Measurements from ENCODE around the gene ALAS1.

The ALAS1 gene

GRCh38 chr3:52181543-52181942 is 16.4 kb upstream of the ALAS1 start:
- Histone ChIP-seq H3K4me3 (ENCODE audit: low read length) (no peak overlapping the region), H3K9ac (ENCODE audit: low read length) (no peak overlapping the region)

GRCh38 chr3:52182196-52182595 is 15.8 kb upstream of the ALAS1 start:
- Histone ChIP-seq H3K4me1 (ENCODE audit: control insufficient read depth, insufficient read depth, low read length) (peaks cover 10% of the 10 kb centered on the region), H3K27me3 (ENCODE audit: control insufficient read depth, insufficient read depth, low read length) (no peaks in the 10 kb centered on the region), H3K9ac (ENCODE audit: low read length) (no peak overlapping the region), H3K9me3 (ENCODE audit: control insufficient read depth, low read length) (no peaks in the 10 kb centered on the region), H3K4me3 (ENCODE audit: low read length) (no peak overlapping the region), H3K36me3 (ENCODE audit: control insufficient read depth, insufficient read depth, low read length) (no peaks in the 10 kb centered on the region)

More at GRCh38 chr3:52181543-52181942, 16.4 kb upstream of the ALAS1 start:
- Histone ChIP-seq H3K4me1 (ENCODE audit: control insufficient read depth, insufficient read depth, low read length) (peaks cover 16% of the 10 kb centered on the region), H3K9me3 (ENCODE audit: control insufficient read depth, low read length) (no peaks in the 10 kb centered on the region), H3K36me3 (ENCODE audit: control insufficient read depth, insufficient read depth, low read length) (no peaks in the 10 kb centered on the region), H3K27me3 (ENCODE audit: control insufficient read depth, insufficient read depth, low read length) (no peaks in the 10 kb centered on the region)

- H3K4me1 ChIP-seq (ENCODE audit: control insufficient read depth, insufficient read depth, low read length), result peaks cover 5% of the 10 kb centered on the region
- no peaks in the 10 kb centered on the region for H3K27me3 ChIP-seq (ENCODE audit: control insufficient read depth, insufficient read depth, low read length)
- H3K9me3 ChIP-seq (ENCODE audit: control insufficient read depth, low read length), result no peaks in the 10 kb centered on the region
- H3K4me3 ChIP-seq (ENCODE audit: low read length), result no peak overlapping the region
- H3K36me3 ChIP-seq (ENCODE audit: control insufficient read depth, insufficient read depth, low read length), result no peaks in the 10 kb centered on the region
- no peak overlapping the region for H3K9ac ChIP-seq (ENCODE audit: low read length)
Observed at GRCh38 chr3:52182691-52183090, 15.3 kb upstream of the ALAS1 start.

GRCh38 chr3:52183786-52184445 is 14.0 kb upstream of the ALAS1 start:
- Histone ChIP-seq H3K27me3 (ENCODE audit: control insufficient read depth, insufficient read depth, low read length) (no peaks in the 10 kb centered on the region), H3K36me3 (ENCODE audit: control insufficient read depth, insufficient read depth, low read length) (no peaks in the 10 kb centered on the region), H3K4me3 (ENCODE audit: low read length) (no peak overlapping the region), H3K9me3 (ENCODE audit: control insufficient read depth, low read length) (no peaks in the 10 kb centered on the region), H3K4me1 (ENCODE audit: control insufficient read depth, insufficient read depth, low read length) (peaks cover 11% of the 10 kb centered on the region), H3K9ac (ENCODE audit: low read length) (no peak overlapping the region)

GRCh38 chr3:52184690-52185089 is 13.3 kb upstream of the ALAS1 start:
- Histone ChIP-seq H3K9ac (ENCODE audit: low read length) (no peak overlapping the region), H3K27me3 (ENCODE audit: control insufficient read depth, insufficient read depth, low read length) (no peaks in the 10 kb centered on the region), H3K4me3 (ENCODE audit: low read length) (no peak overlapping the region), H3K9me3 (ENCODE audit: control insufficient read depth, low read length) (no peaks in the 10 kb centered on the region), H3K4me1 (ENCODE audit: control insufficient read depth, insufficient read depth, low read length) (peaks cover 18% of the 10 kb centered on the region), H3K36me3 (ENCODE audit: control insufficient read depth, insufficient read depth, low read length) (no peaks in the 10 kb centered on the region)

GRCh38 chr3:52185311-52185710 is 12.6 kb upstream of the ALAS1 start:
- H3K9ac ChIP-seq (ENCODE audit: low read length), result no peak overlapping the region
- H3K4me3 ChIP-seq (ENCODE audit: low read length), result no peak overlapping the region
- H3K4me1 ChIP-seq (ENCODE audit: control insufficient read depth, insufficient read depth, low read length), result peaks cover 24% of the 10 kb centered on the region
- no peaks in the 10 kb centered on the region for H3K27me3 ChIP-seq (ENCODE audit: control insufficient read depth, insufficient read depth, low read length)
- no peaks in the 10 kb centered on the region for H3K36me3 ChIP-seq (ENCODE audit: control insufficient read depth, insufficient read depth, low read length)
- no peaks in the 10 kb centered on the region for H3K9me3 ChIP-seq (ENCODE audit: control insufficient read depth, low read length)

- Histone ChIP-seq H3K36me3 (ENCODE audit: control insufficient read depth, insufficient read depth, low read length) (no peaks in the 10 kb centered on the region), H3K9ac (ENCODE audit: low read length) (no peak overlapping the region), H3K9me3 (ENCODE audit: control insufficient read depth, low read length) (no peaks in the 10 kb centered on the region), H3K4me1 (ENCODE audit: control insufficient read depth, insufficient read depth, low read length) (peaks cover 30% of the 10 kb centered on the region), H3K27me3 (ENCODE audit: control insufficient read depth, insufficient read depth, low read length) (no peaks in the 10 kb centered on the region), H3K4me3 (ENCODE audit: low read length) (no peak overlapping the region)
Observed at GRCh38 chr3:52185837-52186236, 12.1 kb upstream of the ALAS1 start.

GRCh38 chr3:52186729-52187128 is 11.2 kb upstream of the ALAS1 start:
- Histone ChIP-seq H3K27me3 (ENCODE audit: control insufficient read depth, insufficient read depth, low read length) (no peaks in the 10 kb centered on the region), H3K9ac (ENCODE audit: low read length) (no peak overlapping the region), H3K9me3 (ENCODE audit: control insufficient read depth, low read length) (no peaks in the 10 kb centered on the region), H3K4me3 (ENCODE audit: low read length) (no peak overlapping the region), H3K36me3 (ENCODE audit: control insufficient read depth, insufficient read depth, low read length) (no peaks in the 10 kb centered on the region), H3K4me1 (ENCODE audit: control insufficient read depth, insufficient read depth, low read length) (peaks cover 34% of the 10 kb centered on the region)

- Histone ChIP-seq H3K4me3 (ENCODE audit: low read length) (no peak overlapping the region), H3K27me3 (ENCODE audit: control insufficient read depth, insufficient read depth, low read length) (no peaks in the 10 kb centered on the region), H3K9ac (ENCODE audit: low read length) (no peak overlapping the region), H3K4me1 (ENCODE audit: control insufficient read depth, insufficient read depth, low read length) (peaks cover 34% of the 10 kb centered on the region), H3K36me3 (ENCODE audit: control insufficient read depth, insufficient read depth, low read length) (no peaks in the 10 kb centered on the region), H3K9me3 (ENCODE audit: control insufficient read depth, low read length) (no peaks in the 10 kb centered on the region)
Observed at GRCh38 chr3:52188556-52188955, 9.4 kb upstream of the ALAS1 start.

GRCh38 chr3:52190294-52191074 is 7.5 kb upstream of the ALAS1 start:
- Histone ChIP-seq H3K9me3 (ENCODE audit: control insufficient read depth, low read length) (no peaks in the 10 kb centered on the region), H3K27me3 (ENCODE audit: control insufficient read depth, insufficient read depth, low read length) (no peaks in the 10 kb centered on the region), H3K4me3 (ENCODE audit: low read length) (no peak overlapping the region), H3K36me3 (ENCODE audit: control insufficient read depth, insufficient read depth, low read length) (no peaks in the 10 kb centered on the region), H3K9ac (ENCODE audit: low read length) (no peak overlapping the region), H3K4me1 (ENCODE audit: control insufficient read depth, insufficient read depth, low read length) (peaks cover 45% of the 10 kb centered on the region)

GRCh38 chr3:52191663-52192062 is 6.3 kb upstream of the ALAS1 start:
- Histone ChIP-seq H3K27me3 (ENCODE audit: control insufficient read depth, insufficient read depth, low read length) (no peaks in the 10 kb centered on the region), H3K9me3 (ENCODE audit: control insufficient read depth, low read length) (no peaks in the 10 kb centered on the region), H3K4me3 (ENCODE audit: low read length) (no peak overlapping the region), H3K9ac (ENCODE audit: low read length) (no peak overlapping the region), H3K36me3 (ENCODE audit: control insufficient read depth, insufficient read depth, low read length) (no peaks in the 10 kb centered on the region), H3K4me1 (ENCODE audit: control insufficient read depth, insufficient read depth, low read length) (peaks cover 56% of the 10 kb centered on the region)

GRCh38 chr3:52193065-52193464 is 4.9 kb upstream of the ALAS1 start:
- Histone ChIP-seq H3K36me3 (ENCODE audit: control insufficient read depth, insufficient read depth, low read length) (no peaks in the 10 kb centered on the region), H3K27me3 (ENCODE audit: control insufficient read depth, insufficient read depth, low read length) (no peaks in the 10 kb centered on the region), H3K4me3 (ENCODE audit: low read length) (no peak overlapping the region), H3K4me1 (ENCODE audit: control insufficient read depth, insufficient read depth, low read length) (peaks cover 68% of the 10 kb centered on the region), H3K9me3 (ENCODE audit: control insufficient read depth, low read length) (no peaks in the 10 kb centered on the region), H3K9ac (ENCODE audit: low read length) (no peak overlapping the region)

All from mucosa of stomach (tissue), 1 donor.